SK-N-SH (cell line): Measurements from ENCODE around the gene MYO1E. TPM values are rescaled to one million over a fixed set of nuclear protein-coding genes. Genes with fewer than 3 reads are reported as not detected.

ENCODE experiments used
- CTCF ChIA-PET: fragments of 300-600, 350-600 bp; formaldehyde crosslinking; extraction: SDS; loops from one replicate; lab custom pipeline; 2021; lab: Yijun Ruan, JAX
- POLR2A ChIA-PET: fragments of 350-600 bp; sonication (Branson Sonifier 250); formaldehyde crosslinking; extraction: SDS; loops from one replicate; lab custom pipeline; 2020; ENCODE audit warnings: antibody characterized with exemption, inconsistent platforms; lab: Yijun Ruan, JAX
- DNase-seq: peaks from one replicate; pipeline ENCODE4 v3.0.0; 2012
- H2AFZ ChIP-seq: fragments of 200-600 bp; sonication (generic); 2 replicates; pipeline ENCODE4 v1.8.1; 2016; ENCODE audit warnings: antibody characterized with exemption, mild to moderate bottlenecking, low read depth
- H3F3A ChIP-seq: fragments of 200-600 bp; sonication (generic); replicated peaks from 2 replicates; pipeline ENCODE3; 2016; ENCODE audit warnings: antibody characterized with exemption, mild to moderate bottlenecking; ENCODE audit not compliant: insufficient read depth
- H3K27ac ChIP-seq, 2 experiments: fragments of 200-500 bp in 1 of 2; fragments of 200-600 bp in 1 of 2; sonication (Bioruptor generic) in 1 of 2; sonication (generic), shearing (Covaris generic) in 1 of 2; 2 replicates each; pipeline versions ENCODE4 v1.5.1 to v1.6.1; 2014 to 2016; ENCODE audit warnings: low read depth in 2 of 2, inconsistent platforms in 1 of 2, low read length in 1 of 2, mild to moderate bottlenecking in 1 of 2, mixed read lengths in 1 of 2
- H3K27me3 ChIP-seq: fragments of 200-600 bp; sonication (generic), shearing (Covaris generic); 2 replicates; pipeline ENCODE4 v1.6.1; 2016; ENCODE audit warnings: mixed run types; ENCODE audit not compliant: insufficient read depth
- H3K36me3 ChIP-seq, 2 experiments: fragments of 200-500 bp in 1 of 2; fragments of 200-600 bp in 1 of 2; sonication (Bioruptor generic) in 1 of 2; sonication (generic) in 1 of 2; replicated peaks in 1 of 2; 2 replicates each; pipeline versions ENCODE3 to v1.5.1; 2014 to 2016; ENCODE audit warnings: low read length in 1 of 2, mild to moderate bottlenecking in 1 of 2; ENCODE audit not compliant: insufficient read depth in 2 of 2, control insufficient read depth in 1 of 2
- H3K4me1 ChIP-seq, 2 experiments: fragments of 200-500 bp in 1 of 2; fragments of 200-600 bp in 1 of 2; sonication (Bioruptor generic) in 1 of 2; sonication (generic), shearing (Covaris generic) in 1 of 2; 2 replicates each; pipeline versions ENCODE4 v1.5.1 to v1.6.1; 2014 to 2016; ENCODE audit warnings: low read depth in 1 of 2, low read length in 1 of 2, mixed run types in 1 of 2; ENCODE audit not compliant: insufficient read depth in 2 of 2, control insufficient read depth in 1 of 2
- H3K4me2 ChIP-seq: fragments of 200-600 bp; sonication (generic), shearing (Covaris generic); 2 replicates; pipeline ENCODE4 v1.6.1; 2017; ENCODE audit warnings: mixed run types
- H3K4me3 ChIP-seq, 2 experiments: fragments of 200-500 bp in 1 of 2; fragments of 200-600 bp in 1 of 2; sonication (Bioruptor generic) in 1 of 2; sonication (generic), shearing (Covaris generic) in 1 of 2; 2 replicates each; pipeline versions ENCODE4 v1.5.1 to v1.8.1; 2014 to 2016; ENCODE audit warnings: low read depth in 2 of 2, inconsistent platforms in 1 of 2, low read length in 1 of 2, mild to moderate bottlenecking in 1 of 2, mixed read lengths in 1 of 2, moderate library complexity in 1 of 2
- H3K79me2 ChIP-seq: fragments of 200-600 bp; sonication (generic); 2 replicates; pipeline ENCODE4 v1.8.1; 2017; ENCODE audit warnings: mild to moderate bottlenecking; ENCODE audit not compliant: insufficient read depth
- H3K9ac ChIP-seq: fragments of 200-600 bp; sonication (generic); 2 replicates; pipeline ENCODE4 v1.6.1; 2017; ENCODE audit warnings: mixed run types
- H3K9me2 ChIP-seq: fragments of 200-600 bp; sonication (generic); 2 replicates; pipeline ENCODE4 v1.6.1; 2017; ENCODE audit warnings: mixed run types
- H3K9me3 ChIP-seq: fragments of 200-600 bp; sonication (generic); 2 replicates; pipeline ENCODE4 v1.6.1; 2017; ENCODE audit warnings: mixed run types, mild to moderate bottlenecking, moderate library complexity
- H4K20me1 ChIP-seq: fragments of 200-600 bp; sonication (generic); 2 replicates; pipeline ENCODE4 v1.6.1; 2017; ENCODE audit warnings: mild to moderate bottlenecking, mixed run types; ENCODE audit not compliant: insufficient read depth
- FOSL2 ChIP-seq: IDR thresholded peaks from 2 replicates; pipeline ENCODE4 v1.4.0; 2012; ENCODE audit warnings: low read depth, mild to moderate bottlenecking, moderate library complexity, borderline replicate concordance
- FOXM1 ChIP-seq: IDR thresholded peaks from 2 replicates; pipeline ENCODE4 v1.4.0; 2012; ENCODE audit warnings: low read depth, mild to moderate bottlenecking
- JUND ChIP-seq: IDR thresholded peaks from 2 replicates; pipeline ENCODE4 v1.4.0; 2012
- POLR2AphosphoS5 ChIP-seq: IDR thresholded peaks from 2 replicates; pipeline ENCODE4 v1.6.1; 2012; ENCODE audit warnings: low read depth, low read length
- RCOR1 ChIP-seq: fragments of 150-350 bp; IDR thresholded peaks from 2 replicates; pipeline ENCODE4 v1.6.1; 2017; ENCODE audit warnings: antibody characterized with exemption, low read length
- RFX5 ChIP-seq: IDR thresholded peaks from 2 replicates; pipeline ENCODE4 v1.6.1; 2012; ENCODE audit warnings: mild to moderate bottlenecking, improper control_type of control experiment, low read length
- SIN3A ChIP-seq: IDR thresholded peaks from 2 replicates; pipeline ENCODE4 v1.6.1; 2012; ENCODE audit warnings: low read depth, mild to moderate bottlenecking, low read length, moderate library complexity, borderline replicate concordance
- SMC3 ChIP-seq: IDR thresholded peaks from 2 replicates; pipeline ENCODE4 v1.6.1; 2012; ENCODE audit warnings: low read depth, low read length, improper control_type of control experiment
- TCF12 ChIP-seq: IDR thresholded peaks from 2 replicates; pipeline ENCODE4 v1.4.0; 2012
- USF1 ChIP-seq: IDR thresholded peaks from 2 replicates; pipeline ENCODE4 v1.4.0; 2012; ENCODE audit warnings: low read depth, borderline replicate concordance
- ZBTB33 ChIP-seq: IDR thresholded peaks from 2 replicates; pipeline ENCODE4 v1.4.0; 2012; ENCODE audit warnings: low read depth, borderline replicate concordance
- whole genome bisulfite sequencing: methylation state at CpG from one replicate; pipeline ENCODE4 v1.1.6; 2017; ENCODE audit warnings: low lambda C conversion rate; 5-methylcytosine and 5-hydroxymethylcytosine counted together
- polyA plus RNA-seq, 3 experiments: library from polyadenylated mRNA; depleted of rRNA; stranded (reverse); fragments of >200 nt; gene quantifications; 2 replicates each; pipeline ENCODE4 v1.2.3, GENCODE V29; 2012
- TF ChIP-seq, protein P1 (sequence below): fragments of 150-350 bp; IDR thresholded peaks from 2 replicates; pipeline ENCODE4 v1.6.1; 2016; ENCODE audit warnings: mild to moderate bottlenecking, low read depth, low read length
- TF ChIP-seq, protein P2 (sequence below): IDR thresholded peaks from 2 replicates; pipeline ENCODE4; 2012

Gene MYO1E
- polyA plus RNA-seq, 1 of the 3 experiments (the other 2 are of a cell fraction), result 9.7 TPM

DNA sequence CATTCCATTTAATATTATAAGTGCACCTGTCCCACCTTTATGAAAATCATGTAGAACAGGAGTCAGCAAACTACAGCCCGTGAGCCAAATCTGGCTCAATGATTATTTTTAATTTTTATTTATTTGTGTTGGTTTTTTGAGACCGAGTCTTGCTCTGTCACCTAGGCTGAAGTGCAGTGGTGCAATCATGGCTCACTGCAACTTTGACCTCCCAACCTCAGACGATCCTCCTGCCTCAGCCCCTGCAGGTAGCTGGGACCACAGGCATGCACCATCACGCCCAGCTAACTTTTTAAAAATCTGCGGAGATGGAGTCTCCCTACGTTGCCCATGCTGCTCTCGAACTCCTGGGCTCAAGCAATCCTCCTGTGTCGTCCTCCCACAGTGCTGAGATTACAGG lies 42.0 kb downstream of the MYO1E start:
- no peaks in the 10 kb centered on the region for H3K36me3 ChIP-seq
- H3K27me3 ChIP-seq, result no peaks in the 10 kb centered on the region
- no peak for DNase-seq
- H3K9ac ChIP-seq, result no peak overlapping the region
- ChIA-PET POLR2A (no interaction called here), CTCF (no interaction called here)
- TF ChIP-seq FOSL2 (no peak), ZBTB33 (no peak), SMC3 (no peak), RFX5 (no peak), POLR2AphosphoS5 (no peak), USF1 (no peak), RCOR1 (no peak)
- TF ChIP-seq, protein P1, sequence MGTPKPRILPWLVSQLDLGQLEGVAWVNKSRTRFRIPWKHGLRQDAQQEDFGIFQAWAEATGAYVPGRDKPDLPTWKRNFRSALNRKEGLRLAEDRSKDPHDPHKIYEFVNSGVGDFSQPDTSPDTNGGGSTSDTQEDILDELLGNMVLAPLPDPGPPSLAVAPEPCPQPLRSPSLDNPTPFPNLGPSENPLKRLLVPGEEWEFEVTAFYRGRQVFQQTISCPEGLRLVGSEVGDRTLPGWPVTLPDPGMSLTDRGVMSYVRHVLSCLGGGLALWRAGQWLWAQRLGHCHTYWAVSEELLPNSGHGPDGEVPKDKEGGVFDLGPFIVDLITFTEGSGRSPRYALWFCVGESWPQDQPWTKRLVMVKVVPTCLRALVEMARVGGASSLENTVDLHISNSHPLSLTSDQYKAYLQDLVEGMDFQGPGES, result no peak
- peak overlapping the region in 1 of 2 experiments; percentile 31; a peak in 2 of 4 replicates for H3K27ac ChIP-seq
- 81% methylated on average over 8 of the region's 8 CpGs for WGBS
- no peaks in the 10 kb centered on the region for H3K9me2 ChIP-seq
- H3K4me1 ChIP-seq, result no peaks in the 10 kb centered on the region
- no peak overlapping the region for H2AFZ ChIP-seq
- H3F3A ChIP-seq, result no peaks in the 10 kb centered on the region
- no peaks in the 10 kb centered on the region for H3K9me3 ChIP-seq
- no peak overlapping the region for H3K4me3 ChIP-seq
- peaks cover 3% of the 10 kb centered on the region; the same call in 1 of the 2 replicates for H4K20me1 ChIP-seq
- no peak overlapping the region for H3K4me2 ChIP-seq
- H3K79me2 ChIP-seq, result peaks cover 34% of the 10 kb centered on the region

DNA sequence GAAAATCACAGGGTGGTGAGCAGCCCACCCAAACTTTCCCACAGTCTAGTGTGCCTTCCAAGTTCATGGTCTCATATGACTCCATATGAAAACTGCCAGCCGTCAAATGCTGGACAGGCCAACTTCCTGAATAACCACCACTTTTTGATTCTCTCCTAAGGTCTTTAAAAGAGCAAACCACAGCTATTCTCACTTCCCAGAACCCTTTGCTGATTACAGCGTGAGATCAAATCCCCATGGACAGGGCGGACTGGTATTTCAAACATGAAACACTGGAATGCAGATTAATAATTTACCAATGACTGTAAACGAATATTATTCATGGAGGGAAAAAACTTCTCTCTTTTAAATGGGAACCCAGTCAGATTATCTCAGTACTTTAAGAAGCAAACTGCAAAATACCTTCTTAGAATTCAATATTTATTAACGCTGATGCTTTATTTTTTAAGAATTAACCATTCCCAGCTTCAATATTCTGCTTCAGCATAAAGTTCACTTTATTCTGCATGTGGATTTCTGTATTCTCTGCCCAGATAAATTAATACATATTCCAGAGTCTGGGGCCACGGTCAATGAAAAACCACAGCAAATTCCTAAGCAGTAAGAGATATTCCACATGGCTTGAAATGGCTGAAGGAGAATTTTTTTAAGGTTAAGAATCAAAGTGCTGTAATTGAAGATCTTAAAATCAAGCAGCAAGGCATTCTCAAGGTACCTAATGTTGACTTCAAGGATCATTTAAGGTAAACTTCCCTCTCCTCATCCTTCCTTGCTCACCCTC lies 42.9 kb downstream of the MYO1E start:
- no peak overlapping the region for H2AFZ ChIP-seq
- 48% methylated on average over 6 of the region's 6 CpGs for WGBS
- no peaks in the 10 kb centered on the region for H3K9me3 ChIP-seq
- H3K4me2 ChIP-seq, result 0 out of 2 replicates have a peak overlapping the region, but pooled peaks have one; percentile 25
- no peak for DNase-seq
- H3K4me3 ChIP-seq, result no peak overlapping the region
- H3K4me1 ChIP-seq, result no peaks in the 10 kb centered on the region
- CTCF ChIA-PET, result no interaction called here
- POLR2A ChIA-PET, result no interaction called here
- peaks cover 36% of the 10 kb centered on the region for H3K79me2 ChIP-seq
- H3K9me2 ChIP-seq, result no peaks in the 10 kb centered on the region
- H3K27me3 ChIP-seq, result no peaks in the 10 kb centered on the region
- H4K20me1 ChIP-seq, result peaks cover 3% of the 10 kb centered on the region; the same call in 1 of the 2 replicates
- TF ChIP-seq, protein P2, sequence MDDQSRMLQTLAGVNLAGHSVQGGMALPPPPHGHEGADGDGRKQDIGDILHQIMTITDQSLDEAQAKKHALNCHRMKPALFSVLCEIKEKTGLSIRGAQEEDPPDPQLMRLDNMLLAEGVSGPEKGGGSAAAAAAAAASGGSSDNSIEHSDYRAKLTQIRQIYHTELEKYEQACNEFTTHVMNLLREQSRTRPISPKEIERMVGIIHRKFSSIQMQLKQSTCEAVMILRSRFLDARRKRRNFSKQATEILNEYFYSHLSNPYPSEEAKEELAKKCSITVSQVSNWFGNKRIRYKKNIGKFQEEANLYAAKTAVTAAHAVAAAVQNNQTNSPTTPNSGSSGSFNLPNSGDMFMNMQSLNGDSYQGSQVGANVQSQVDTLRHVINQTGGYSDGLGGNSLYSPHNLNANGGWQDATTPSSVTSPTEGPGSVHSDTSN, result peak; percentile 61
- TF ChIP-seq SIN3A (no peak), JUND (0 out of 2 replicates have a peak, but pooled peaks have one; percentile 20), FOXM1 (no peak), TCF12 (peak; percentile 82)
- TF ChIP-seq, all 33 proteins: peak for 3
- Histone ChIP-seq H3F3A (no peaks in the 10 kb centered on the region), H3K36me3 (no peaks in the 10 kb centered on the region), H3K27ac (peak overlapping the region; percentile 51 to 71; a peak in 3 of 4 replicates), H3K9ac (no peak overlapping the region)
